A673 (cell line): ENCODE measurements around the gene ASTL.

Experiments
- CTCF ChIP-seq: fragments of 300-800, 200-600 bp; sonication (generic); conservative IDR thresholded peaks from 2 replicates; pipeline ENCODE4 v1.5.1; 2017; ENCODE audit warnings: low read depth, mild to moderate bottlenecking, antibody characterized with exemption, low read length, moderate library complexity, mixed read lengths
- EZH2 ChIP-seq: fragments of 200-600 bp; sonication (generic); IDR thresholded peaks from 2 replicates; pipeline ENCODE4 v1.6.1; 2017; ENCODE audit warnings: borderline replicate concordance, low read depth, mild to moderate bottlenecking, mixed read lengths, antibody characterized with exemption, low read length; ENCODE audit not compliant: poor library complexity, severe bottlenecking

DNA sequence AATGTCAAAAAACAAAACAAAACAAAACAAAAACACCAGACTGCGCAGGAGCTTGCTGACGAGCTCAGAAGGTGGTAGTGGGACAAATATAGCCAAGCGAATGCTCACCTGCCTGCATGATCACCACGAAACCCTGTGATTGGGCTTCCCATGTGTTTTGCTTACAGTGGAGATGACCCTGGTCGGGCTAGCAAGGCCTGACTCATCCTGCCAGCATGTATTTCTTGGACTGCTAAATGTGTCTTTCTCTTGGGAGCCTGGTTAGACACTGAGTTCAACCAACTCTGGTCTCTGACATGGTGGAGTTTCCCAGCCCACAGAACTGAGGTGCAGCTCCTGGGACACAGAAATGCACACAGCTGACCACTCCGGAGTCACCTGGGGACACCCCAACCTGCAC is 37.6 kb upstream of the ASTL start:
- TF ChIP-seq CTCF (no peak), EZH2 (no peak)
